ENCODE results near the gene ARG2. TPM values are rescaled to one million over a fixed set of nuclear protein-coding genes. Genes with fewer than 3 reads are reported as not detected.
A peak's percentile ranks its signal among the peaks of the same experiment; 100 is the strongest.

The ARG2 gene
- 35.2 and 35.5 TPM in 2 replicates for total RNA-seq (2021)
- long read RNA-seq, transcript ARG2-201 (8 exons, 2,045 nt) = major isoform, 316 of 331 reads
- long read RNA-seq, partial matches to known transcripts = 1 of 331 reads
- long read RNA-seq, other reads (novel, unspliced or antisense) = 13 of 331 reads

- Histone ChIP-seq H4K91ac (ENCODE audit: insufficient read length, low read depth, low read length) (no peak within 1 kb of the TSS), H2AK5ac (ENCODE audit: insufficient read length, low read length) (no peak within 1 kb of the TSS), H3K4me2 (ENCODE audit: insufficient read depth, insufficient read length, low read length) (peak within 1 kb of the TSS; percentile 61), H3K79me1 (ENCODE audit: insufficient read depth, low read depth, low read length, poor library complexity, severe bottlenecking) (no peaks in the 10 kb centered on the region), H3K14ac (ENCODE audit: insufficient read depth, low read length) (peak within 1 kb of the TSS; percentile 80; the same call in 1 of the 2 replicates), H2BK15ac (ENCODE audit: low read depth, low read length) (no peak within 1 kb of the TSS), H3K4me1 (ENCODE audit: insufficient read depth, low read length) (no peaks in the 10 kb centered on the region; the same call in 1 of the 2 replicates), H3K18ac (ENCODE audit: insufficient read length, low read depth, low read length) (peak within 1 kb of the TSS; percentile 24), H2AFZ (ENCODE audit: low read length) (no peak within 1 kb of the TSS), H3K9ac (ENCODE audit: extremely low read depth, insufficient read length, low read length) (peak within 1 kb of the TSS; percentile 71), H3T11ph (ENCODE audit: low read length) (no peak within 1 kb of the TSS), H3K9me3 (ENCODE audit: control insufficient read depth, low read depth, low read length) (no peaks in the 10 kb centered on the region), H3K56ac (ENCODE audit: insufficient read length, low read depth, low read length) (no peak within 1 kb of the TSS), H3K4ac (ENCODE audit: low read depth, low read length) (no peak within 1 kb of the TSS), H2BK5ac (ENCODE audit: insufficient read length, low read length) (no peak within 1 kb of the TSS), H4K20me1 (ENCODE audit: control insufficient read depth, insufficient read depth, insufficient read length) (no peaks in the 10 kb centered on the region), H2BK12ac (ENCODE audit: insufficient read length, low read depth, low read length) (peak within 1 kb of the TSS; percentile 0), H2BK120ac (ENCODE audit: low read depth, low read length, poor library complexity, severe bottlenecking) (no peak within 1 kb of the TSS), H3K23ac (ENCODE audit: insufficient read length, low read depth, low read length) (no peak within 1 kb of the TSS), H3K23me2 (ENCODE audit: insufficient read length, low read depth, low read length, poor library complexity, severe bottlenecking) (peaks cover 5% of the 10 kb centered on the region), H4K8ac (replicated peaks; ENCODE audit: insufficient read length, low read depth, low read length) (no peak within 1 kb of the TSS), H3K79me2 (ENCODE audit: insufficient read depth, low read length) (no peaks in the 10 kb centered on the region), H2BK20ac (ENCODE audit: low read depth, low read length, poor library complexity, severe bottlenecking) (no peak within 1 kb of the TSS), H3K27ac (ENCODE audit: insufficient read length, low read depth, low read length) (no peak within 1 kb of the TSS), H4K5ac (ENCODE audit: insufficient read length, low read depth, low read length) (no peak within 1 kb of the TSS), H3K27me3 (ENCODE audit: insufficient read depth, low read length) (no peaks in the 10 kb centered on the region; the same call in 1 of the 2 replicates)
- no CpG with 5 or more reads among the region's 62 CpGs for WGBS (ENCODE audit: extremely low coverage, insufficient read length, low lambda C conversion rate)
- Mint-ChIP-seq H3K4me1 (peaks cover 23 to 30% of the 10 kb centered on the region in 2 experiments), H3K27me3 (ENCODE audit: low read depth) (peaks cover 44% of the 10 kb centered on the region), H3K9me3 (no peaks in the 10 kb centered on the region; a peak in 2 of 5 replicates), H3K27ac (peak within 1 kb of the TSS; percentile 80 to 98 (median 90); a peak in 5 of 7 replicates), H3K4me3 (peak within 1 kb of the TSS; percentile 92 to 94), H3K36me3 (ENCODE audit: insufficient read depth in 1 of 3, low read depth in 3 of 3) (peaks cover 15 to 19% (median 18%) of the 10 kb centered on the region in 3 experiments)
- DNase-seq = peak; percentile 100
- TF ChIP-seq CTCF (conservative IDR thresholded peaks at IDR 0.05) = peak; percentile 19; the same call in 1 of the 3 replicates
Observed at GRCh38 chr14:67619446-67620216, at the start of gene ARG2. TSS of gene ARG2 (plus strand) at chr14:67619920. CDS start at chr14:67619978, 58 bp downstream.
